NCI-H1436 treated with DMSO at 0.1 percent for 48 hours (cell line): ENCODE results near the gene CSTB.
A peak's percentile ranks its signal among the peaks of the same experiment; 100 is the strongest.

Source experiments
- DNase-seq: peaks from one replicate; lab custom pipeline; 2025; lab: John Stamatoyannopoulos, UW

The CSTB gene

GRCh38 chr21:43789276-43790009, 13.3 kb upstream of the CSTB start, which contains the start of gene RRP1:
Gene RRP1 (plus strand): TSS chr21:43789577. CDS start chr21:43789630, 53 bp downstream.
- DNase-seq = peak; percentile 34

- DNase-seq = no peak
Measured at GRCh38 chr21:43786807-43787440, 10.8 kb upstream of the CSTB start.

- no peak for DNase-seq
Measured at GRCh38 chr21:43786300-43786806, 10.2 kb upstream of the CSTB start.

GRCh38 chr21:43785134-43785533, 9.0 kb upstream of the CSTB start:
- no peak for DNase-seq

GRCh38 chr21:43783098-43783700, 7.1 kb upstream of the CSTB start:
- DNase-seq = no peak

- no peak for DNase-seq
Measured at GRCh38 chr21:43782431-43783097, 6.5 kb upstream of the CSTB start.

- DNase-seq = no peak
Measured at GRCh38 chr21:43781846-43782245, 5.7 kb upstream of the CSTB start.

- no peak for DNase-seq
Measured at GRCh38 chr21:43779660-43780059, 3.6 kb upstream of the CSTB start.

- DNase-seq = no peak
Measured at GRCh38 chr21:43778469-43779335, 2.6 kb upstream of the CSTB start.

- DNase-seq = no peak
Measured at GRCh38 chr21:43777953-43778352, 1.8 kb upstream of the CSTB start.

GRCh38 chr21:43775190-43775589, 918 bp downstream of the CSTB start:
- DNase-seq = no peak

GRCh38 chr21:43774163-43774562, 1.9 kb downstream of the CSTB start:
- no peak for DNase-seq

GRCh38 chr21:43772425-43772821, 3.7 kb downstream of the CSTB start:
- no peak for DNase-seq

GRCh38 chr21:43771698-43772424, 4.2 kb downstream of the CSTB start:
- no peak for DNase-seq

GRCh38 chr21:43771199-43771675, 4.9 kb downstream of the CSTB start:
- no peak for DNase-seq

- DNase-seq = no peak
Measured at GRCh38 chr21:43770066-43770655, 5.9 kb downstream of the CSTB start.

GRCh38 chr21:43769325-43769958, 6.7 kb downstream of the CSTB start:
- no peak for DNase-seq

- DNase-seq = no peak
Measured at GRCh38 chr21:43768868-43769167, 7.3 kb downstream of the CSTB start.

GRCh38 chr21:43767984-43768867, 7.9 kb downstream of the CSTB start:
- no peak for DNase-seq
